Upper lobe of right lung (tissue), 1 donor: Measurements from ENCODE around the gene SNX1. TPM values are rescaled to one million over a fixed set of nuclear protein-coding genes. Genes with fewer than 3 reads are reported as not detected.

Source experiments
- total RNA-seq: library from RNA; stranded (reverse); fragmentation: NEBNext Ultra II Directional; extraction: Animal tissue kit (Norgen Biotek cat#: 25700); gene quantifications from one replicate; pipeline ENCODE4 v1.2.1, GENCODE V29; 2021
- donor health status: DM: no; HTN: yes; CAD: no; lungs with severe emphysema.

Gene SNX1
- total RNA-seq, 1 donor from 2014 or later = 162 TPM

Other genes with a start within 250 kb of the SNX1 start
- 73.3 TPM for gene DAPK2, start 49.5 kb upstream of the SNX1 start, total RNA-seq
- gene CIAO2A, start 2.1 kb upstream of the SNX1 start, total RNA-seq = 54.9 TPM
- 28.3 TPM for gene SNX22, start 55.7 kb downstream of the SNX1 start, total RNA-seq
- 389 TPM for gene PPIB, start 67.0 kb downstream of the SNX1 start, total RNA-seq